ENCODE data around the gene GPSM3.
"Not testable (repeated sequence)": the region's sequence is repeated elsewhere in the genome, so short reads cannot be mapped to it uniquely, and the experiment has no call there.

The GPSM3 gene

GRCh38 chr6:32192608-32193039 is at the start of gene GPSM3:
Gene GPSM3, minus strand, starts transcription at chr6:32192643. Its CDS starts 130 bp downstream, at chr6:32192513.
- no peak for DNase-seq

GRCh38 chr6:32240686-32241085 is 48.2 kb upstream of the GPSM3 start:
- no peak for DNase-seq

GRCh38 chr6:32239462-32239861 is 47.0 kb upstream of the GPSM3 start:
- no peak for DNase-seq

GRCh38 chr6:32234934-32235333 is 42.5 kb upstream of the GPSM3 start:
- DNase-seq, result no peak

GRCh38 chr6:32226434-32226833 is 34.0 kb upstream of the GPSM3 start:
- DNase-seq, result no peak

- no peak for DNase-seq
Observed at GRCh38 chr6:32224696-32225095, 32.3 kb upstream of the GPSM3 start.

- no peak for DNase-seq
Observed at GRCh38 chr6:32223258-32224235, 31.1 kb upstream of the GPSM3 start, which contains the start of gene NOTCH4. Gene NOTCH4, minus strand, starts transcription at chr6:32224067. Its CDS starts 139 bp downstream, at chr6:32223928.

GRCh38 chr6:32222333-32223230 is 30.1 kb upstream of the GPSM3 start:
- DNase-seq, result no peak

GRCh38 chr6:32220021-32220420 is 27.6 kb upstream of the GPSM3 start:
- DNase-seq, result no peak

GRCh38 chr6:32218167-32218566 is 25.7 kb upstream of the GPSM3 start:
- DNase-seq, result no peak

- no peak for DNase-seq
Observed at GRCh38 chr6:32216998-32217397, 24.6 kb upstream of the GPSM3 start.

- no peak for DNase-seq
Observed at GRCh38 chr6:32216285-32216684, 23.8 kb upstream of the GPSM3 start.

GRCh38 chr6:32215617-32216016 is 23.2 kb upstream of the GPSM3 start:
- DNase-seq, result no peak

- no peak for DNase-seq
Observed at GRCh38 chr6:32214126-32214525, 21.7 kb upstream of the GPSM3 start.

GRCh38 chr6:32213649-32214048 is 21.2 kb upstream of the GPSM3 start:
- DNase-seq, result no peak

GRCh38 chr6:32212076-32212760 is 19.8 kb upstream of the GPSM3 start:
- DNase-seq, result no peak

- not testable (repeated sequence) for DNase-seq
Observed at GRCh38 chr6:32211432-32211831, 19.0 kb upstream of the GPSM3 start.

- no peak for DNase-seq
Observed at GRCh38 chr6:32210191-32210601, 17.8 kb upstream of the GPSM3 start.

GRCh38 chr6:32208996-32209395 is 16.6 kb upstream of the GPSM3 start:
- DNase-seq, result no peak

GRCh38 chr6:32204268-32204715 is 11.8 kb upstream of the GPSM3 start:
- no peak for DNase-seq

- peak; percentile 6 for DNase-seq
Observed at GRCh38 chr6:32203426-32204267, 11.2 kb upstream of the GPSM3 start.

- no peak for DNase-seq
Observed at GRCh38 chr6:32202186-32202585, 9.7 kb upstream of the GPSM3 start.

Measured in NCI-H2171 treated with DMSO at 0.1 percent for 48 hours (cell line).